ENCODE measurements around the gene MAP3K15. TPM values are rescaled to one million over a fixed set of nuclear protein-coding genes. Genes with fewer than 3 reads are reported as not detected.

MAP3K15 gene
- total RNA-seq, 2 experiments from 2014 or later = 0.14 TPM; not detected in 1

DNA sequence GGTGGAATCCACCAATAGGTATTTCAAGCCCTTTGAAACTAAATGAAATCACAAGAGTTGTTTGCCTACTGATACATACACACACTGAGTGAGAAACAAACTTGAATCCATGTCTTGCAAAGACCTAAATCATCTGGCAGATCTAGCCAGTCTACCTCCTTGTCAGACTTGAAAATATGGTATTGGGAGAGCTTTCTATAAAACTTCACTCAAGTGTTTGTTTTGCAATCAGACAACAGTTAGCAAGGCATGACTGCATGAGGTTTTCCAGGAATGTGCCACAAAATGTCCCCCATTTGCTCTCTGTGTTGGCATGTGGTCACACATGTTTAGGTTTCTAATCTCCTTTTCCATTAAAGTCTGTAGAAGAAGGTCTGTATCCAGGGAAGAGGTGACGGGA, 52.4 kb downstream of the MAP3K15 start:
- POLR2A ChIA-PET = no interaction called here
- no peak for ATAC-seq (ENCODE audit: poor library complexity)

DNA sequence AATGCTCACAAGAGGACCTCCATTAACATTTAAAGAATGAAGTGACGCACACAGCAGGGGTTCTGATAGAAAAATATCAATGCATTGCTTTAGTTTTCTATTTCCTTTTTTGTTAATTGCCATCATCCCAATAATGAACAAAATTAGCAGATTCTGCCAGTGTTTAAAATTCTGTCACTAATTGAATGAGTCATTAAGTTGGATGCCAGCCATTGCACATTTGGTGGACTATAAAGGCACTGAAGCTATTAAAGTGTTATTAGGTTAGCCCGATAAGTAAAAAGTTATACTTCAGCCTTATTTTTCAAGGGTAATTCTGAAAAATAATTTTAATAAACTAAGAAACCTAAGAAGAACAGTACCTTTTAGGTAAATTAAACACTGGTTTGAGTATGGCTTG, 53.1 kb downstream of the MAP3K15 start:
- H3K27ac Mint-ChIP-seq = no peak overlapping the region
- H3K4me1 Mint-ChIP-seq (ENCODE audit: low read depth) = no peaks in the 10 kb centered on the region
- no peaks in the 10 kb centered on the region for H3K36me3 Mint-ChIP-seq (ENCODE audit: low read depth)
- Histone ChIP-seq H3K36me3 (ENCODE audit: insufficient read depth, low read length) (no peaks in the 10 kb centered on the region), H3K4me1 (ENCODE audit: insufficient read depth, low read length) (no peaks in the 10 kb centered on the region), H3K9me3 (ENCODE audit: control insufficient read depth in 1 of 2, insufficient read depth in 1 of 2, low read length in 2 of 2) (no peaks in the 10 kb centered on the region), H3K27me3 (ENCODE audit: control insufficient read depth in 1 of 2, insufficient read depth in 2 of 2, low read length in 2 of 2) (no peaks in the 10 kb centered on the region), H3K4me3 (ENCODE audit: low read length) (no peak overlapping the region), H3K27ac (ENCODE audit: low read depth in 1 of 2, low read length in 2 of 2) (no peak overlapping the region)
- CTCF ChIA-PET = no interaction called here
- H3K27me3 Mint-ChIP-seq = peaks cover 13% of the 10 kb centered on the region
- H3K4me3 Mint-ChIP-seq = no peak overlapping the region
- no peaks in the 10 kb centered on the region for H3K9me3 Mint-ChIP-seq
- TF ChIP-seq, protein P1, sequence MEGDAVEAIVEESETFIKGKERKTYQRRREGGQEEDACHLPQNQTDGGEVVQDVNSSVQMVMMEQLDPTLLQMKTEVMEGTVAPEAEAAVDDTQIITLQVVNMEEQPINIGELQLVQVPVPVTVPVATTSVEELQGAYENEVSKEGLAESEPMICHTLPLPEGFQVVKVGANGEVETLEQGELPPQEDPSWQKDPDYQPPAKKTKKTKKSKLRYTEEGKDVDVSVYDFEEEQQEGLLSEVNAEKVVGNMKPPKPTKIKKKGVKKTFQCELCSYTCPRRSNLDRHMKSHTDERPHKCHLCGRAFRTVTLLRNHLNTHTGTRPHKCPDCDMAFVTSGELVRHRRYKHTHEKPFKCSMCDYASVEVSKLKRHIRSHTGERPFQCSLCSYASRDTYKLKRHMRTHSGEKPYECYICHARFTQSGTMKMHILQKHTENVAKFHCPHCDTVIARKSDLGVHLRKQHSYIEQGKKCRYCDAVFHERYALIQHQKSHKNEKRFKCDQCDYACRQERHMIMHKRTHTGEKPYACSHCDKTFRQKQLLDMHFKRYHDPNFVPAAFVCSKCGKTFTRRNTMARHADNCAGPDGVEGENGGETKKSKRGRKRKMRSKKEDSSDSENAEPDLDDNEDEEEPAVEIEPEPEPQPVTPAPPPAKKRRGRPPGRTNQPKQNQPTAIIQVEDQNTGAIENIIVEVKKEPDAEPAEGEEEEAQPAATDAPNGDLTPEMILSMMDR (IDR thresholded peaks at IDR 0.05) = no peak
- DNase-seq (no peak), ATAC-seq (ENCODE audit: poor library complexity) (no peak)
- intact Hi-C loops (cut with DNase I, micrococcal nuclease) = no loop called here
- POLR2A ChIA-PET = no interaction called here

More for the DNA sequence above, 52.4 kb downstream of the MAP3K15 start:
- CTCF ChIA-PET = no interaction called here
- H3K4me3 Mint-ChIP-seq = no peak overlapping the region
- H3K27me3 Mint-ChIP-seq = peaks cover 13% of the 10 kb centered on the region
- no peak overlapping the region for H3K27ac ChIP-seq (ENCODE audit: low read depth in 1 of 2, low read length in 2 of 2)
- H3K4me1 ChIP-seq (ENCODE audit: insufficient read depth, low read length) = no peaks in the 10 kb centered on the region
- no peaks in the 10 kb centered on the region for H3K9me3 Mint-ChIP-seq
- no peaks in the 10 kb centered on the region for H3K36me3 ChIP-seq (ENCODE audit: insufficient read depth, low read length)
- no peaks in the 10 kb centered on the region for H3K4me1 Mint-ChIP-seq (ENCODE audit: low read depth)
- H3K27ac Mint-ChIP-seq = no peak overlapping the region
- H3K36me3 Mint-ChIP-seq (ENCODE audit: low read depth) = no peaks in the 10 kb centered on the region
- H3K9me3 ChIP-seq (ENCODE audit: control insufficient read depth in 1 of 2, insufficient read depth in 1 of 2, low read length in 2 of 2) = no peaks in the 10 kb centered on the region
- no peaks in the 10 kb centered on the region for H3K27me3 ChIP-seq (ENCODE audit: control insufficient read depth in 1 of 2, insufficient read depth in 2 of 2, low read length in 2 of 2)
- intact Hi-C loops (cut with DNase I, micrococcal nuclease) = no loop called here
- TF ChIP-seq, protein P1 (IDR thresholded peaks at IDR 0.05) = no peak
- no peak overlapping the region for H3K4me3 ChIP-seq (ENCODE audit: low read length)
- no peak for DNase-seq

DNA sequence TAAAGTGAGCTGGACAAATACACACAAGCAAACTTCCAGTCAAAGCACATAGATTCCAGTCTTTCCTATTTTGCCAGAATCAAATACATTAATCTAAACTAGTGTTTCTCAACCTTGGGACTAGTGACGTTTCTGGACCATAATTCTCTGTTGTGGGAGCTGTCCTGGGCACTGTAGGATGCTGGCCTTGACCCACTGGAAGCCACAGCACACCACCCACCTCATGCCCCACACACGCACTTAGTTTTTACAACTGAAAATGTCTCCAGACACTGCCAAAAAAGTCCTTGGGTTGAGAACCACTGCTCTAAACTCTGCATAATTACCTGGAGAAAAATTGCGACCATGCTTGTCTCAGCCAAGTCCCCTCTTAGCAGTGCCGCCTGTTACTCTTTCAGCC, 57.6 kb downstream of the MAP3K15 start:
- no peaks in the 10 kb centered on the region for H3K36me3 Mint-ChIP-seq (ENCODE audit: low read depth)
- TF ChIP-seq, protein P1 (IDR thresholded peaks at IDR 0.05) = no peak
- DNase-seq (no peak), ATAC-seq (ENCODE audit: poor library complexity) (no peak)
- Histone ChIP-seq H3K9me3 (ENCODE audit: control insufficient read depth in 1 of 2, insufficient read depth in 1 of 2, low read length in 2 of 2) (no peaks in the 10 kb centered on the region), H3K36me3 (ENCODE audit: insufficient read depth, low read length) (no peaks in the 10 kb centered on the region), H3K27me3 (ENCODE audit: control insufficient read depth in 1 of 2, insufficient read depth in 2 of 2, low read length in 2 of 2) (no peaks in the 10 kb centered on the region), H3K4me1 (ENCODE audit: insufficient read depth, low read length) (no peaks in the 10 kb centered on the region), H3K27ac (ENCODE audit: low read depth in 1 of 2, low read length in 2 of 2) (no peak overlapping the region), H3K4me3 (ENCODE audit: low read length) (no peak overlapping the region)
- no peaks in the 10 kb centered on the region for H3K27me3 Mint-ChIP-seq
- H3K27ac Mint-ChIP-seq = no peak overlapping the region
- intact Hi-C loops (cut with DNase I, micrococcal nuclease) = no loop called here
- CTCF ChIA-PET = no interaction called here
- H3K9me3 Mint-ChIP-seq = no peaks in the 10 kb centered on the region
- H3K4me3 Mint-ChIP-seq = no peak overlapping the region
- POLR2A ChIA-PET = no interaction called here
- H3K4me1 Mint-ChIP-seq (ENCODE audit: low read depth) = no peaks in the 10 kb centered on the region
